T-helper 9 cell (primary cell): Measurements from ENCODE around the gene DYTN.

Experiments used
- DNase-seq: peaks from one replicate; pipeline ENCODE4 v3.0.0-alpha.2; 2020

The DYTN gene

DNA sequence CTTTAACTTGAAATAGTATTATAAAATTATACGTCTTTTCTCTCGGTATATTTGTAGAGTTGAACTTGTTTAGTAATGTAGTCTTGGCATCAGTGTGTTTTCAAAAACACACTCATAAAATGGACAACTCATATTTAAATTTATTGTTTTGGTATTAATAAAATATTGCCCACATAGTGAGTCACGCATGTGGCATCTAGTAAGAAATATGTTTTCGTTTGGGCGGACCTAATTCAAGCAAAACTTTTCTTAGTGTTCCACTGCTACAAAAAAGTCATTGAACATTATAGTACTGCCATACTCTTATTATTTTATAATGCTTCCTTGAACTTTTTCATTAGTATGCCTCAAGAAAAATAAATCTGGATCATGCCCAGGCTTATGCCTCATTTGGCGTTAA lies 107.0 kb downstream of the DYTN start:
- DNase-seq: no peak

DNA sequence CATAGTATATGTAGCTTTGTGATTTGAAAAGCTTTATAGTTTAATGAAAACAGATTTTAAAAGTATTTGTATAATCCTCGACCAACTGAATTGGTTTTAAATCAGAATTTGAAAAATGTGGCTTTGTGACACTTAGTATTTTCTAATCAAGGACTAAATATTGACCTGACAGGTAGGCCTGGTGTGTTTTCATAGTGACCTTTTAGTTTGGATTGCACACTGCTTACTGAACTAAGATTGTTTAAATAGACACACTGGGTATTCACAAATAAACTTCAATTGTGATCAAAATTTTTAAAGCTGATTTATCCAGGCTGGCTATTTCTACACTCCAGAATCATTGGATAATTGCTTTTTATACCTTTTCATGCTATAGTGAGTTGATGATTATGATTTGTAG lies 107.7 kb downstream of the DYTN start:
- no peak for DNase-seq

DNA sequence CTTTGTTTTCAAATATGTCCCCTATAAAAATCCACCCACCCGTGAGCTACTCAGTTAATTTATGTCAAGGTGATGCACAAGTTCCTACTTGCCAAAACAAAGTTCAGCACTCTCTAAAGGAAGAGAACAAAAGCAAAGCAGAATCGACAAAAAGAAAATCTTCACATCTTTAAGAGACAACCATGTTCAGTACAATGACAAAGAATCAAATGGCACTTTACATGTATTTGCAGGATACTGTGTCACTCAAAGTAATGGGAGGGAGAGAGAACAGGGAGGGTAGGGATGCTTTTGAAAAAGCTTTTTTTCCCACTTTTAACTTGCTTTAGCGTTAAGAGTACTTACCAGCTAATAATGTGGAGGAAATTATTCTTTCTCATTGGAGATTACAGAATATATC lies 115.0 kb downstream of the DYTN start:
- no peak for DNase-seq
